A549 (cell line): ENCODE results near the gene RABGEF1. TPM values are rescaled to one million over a fixed set of nuclear protein-coding genes. Genes with fewer than 3 reads are reported as not detected.
A peak's percentile ranks its signal among the peaks of the same experiment; 100 is the strongest.
"Not testable (repeated sequence)": the region's sequence is repeated elsewhere in the genome, so short reads cannot be mapped to it uniquely, and the experiment has no call there.

Experiments
- ATAC-seq, 2 experiments: fragments of 200-7000 bp in 1 of 2; fragments of >200 bp in 1 of 2; cut with Nextera tagmentation in 1 of 2; cut with Tn5 transposase in 1 of 2; 3 replicates each; pipeline versions ENCODE4 v1.8.0 to v1.9.1; 2018 to 2020; ENCODE audit warnings: mild to moderate bottlenecking in 1 of 2, moderate library complexity in 1 of 2
- CTCF ChIA-PET: fragments of 300-600 bp; sonication (Branson Sonifier 250); formaldehyde crosslinking; extraction: SDS; loops from one replicate; lab custom pipeline; 2021; ENCODE audit warnings: antibody characterized with exemption, inconsistent platforms; lab: Yijun Ruan, JAX
- POLR2A ChIA-PET: fragments of 350-600 bp; formaldehyde crosslinking; extraction: SDS; loops from one replicate; lab custom pipeline; 2021; ENCODE audit warnings: antibody characterized with exemption, inconsistent platforms; lab: Yijun Ruan, JAX
- DNase-seq, 2 experiments: peaks; one replicate each; pipeline versions ENCODE4 v3.0.0 to v3.0.0-alpha.2; 2011 to 2016; ENCODE audit warnings: low read depth in 1 of 2, low spot score in 1 of 2
- FAIRE-seq: peaks from 2 replicates; lab custom pipeline; 2011; peaks lifted over from hg19 to GRCh38; lab: Jason Lieb, UNC
- H3K27ac ChIP-seq, 2 experiments: fragments of >200 bp; sonication (Bioruptor Twin); formaldehyde crosslinking; 3 replicates each; pipeline ENCODE4 v1.5.1; 2016 to 2017
- H3K4me1 ChIP-seq: fragments of >200 bp; sonication (Bioruptor Twin); formaldehyde crosslinking; 3 replicates; pipeline ENCODE4 v1.6.1; 2016
- H3K4me2 ChIP-seq: fragments of >200 bp; sonication (Bioruptor Twin); formaldehyde crosslinking; 3 replicates; pipeline ENCODE4 v1.6.1; 2016
- H3K4me3 ChIP-seq: fragments of >200 bp; sonication (Bioruptor Twin); formaldehyde crosslinking; 3 replicates; pipeline ENCODE4 v1.5.1; 2016
- H3K9me3 ChIP-seq: fragments of >200 bp; sonication (Bioruptor Twin); formaldehyde crosslinking; 3 replicates; pipeline ENCODE4 v1.6.1; 2016
- CEBPB ChIP-seq, 2 experiments: fragments of >200 bp in 1 of 2; sonication (Bioruptor Twin) in 1 of 2; formaldehyde crosslinking in 1 of 2; IDR thresholded peaks; 2 replicates each; pipeline ENCODE4 v1.6.1; 2012 to 2016
- CHD4 ChIP-seq: fragments of 200-600 bp; sonication (generic); IDR thresholded peaks from 2 replicates; pipeline ENCODE4 v1.6.1; 2016; ENCODE audit warnings: antibody characterized with exemption, mild to moderate bottlenecking, borderline replicate concordance
- EHF ChIP-seq: fragments of 250-450 bp; sonication (Bioruptor Pico); IDR thresholded peaks from 2 replicates; pipeline ENCODE4 v1.5.0; 2020; ENCODE audit warnings: mild to moderate bottlenecking
- EP300 ChIP-seq, 2 experiments: fragments of >200 bp; sonication (Bioruptor Twin); formaldehyde crosslinking; IDR thresholded peaks; 2 replicates in 1 of 2; 3 replicates in 1 of 2; pipeline ENCODE4 v1.6.1; 2016 to 2017
- HEYL ChIP-seq: fragments of 250-450 bp; sonication (Bioruptor Pico); IDR thresholded peaks from 2 replicates; pipeline ENCODE4 v1.8.0; 2021; ENCODE audit warnings: mild to moderate bottlenecking, moderate library complexity
- HOXA7 ChIP-seq: fragments of 250-450 bp; sonication (Bioruptor Pico); IDR thresholded peaks from 2 replicates; pipeline ENCODE4 v1.5.0; 2020; ENCODE audit warnings: mild to moderate bottlenecking, moderate library complexity
- MAX ChIP-seq: IDR thresholded peaks from 2 replicates; pipeline ENCODE4 v1.6.1; 2012
- PBX3 ChIP-seq: IDR thresholded peaks from 2 replicates; pipeline ENCODE4 v1.6.1; 2012
- POLR2A ChIP-seq: IDR thresholded peaks from 2 replicates; pipeline ENCODE4 v1.6.1; 2012; ENCODE audit warnings: mild to moderate bottlenecking, low read length
- POLR2AphosphoS2 ChIP-seq: conservative IDR thresholded peaks from 2 replicates; pipeline ENCODE4 v1.6.1; 2012; ENCODE audit warnings: low read length, improper control_type of control experiment, inconsistent platforms
- RCOR1 ChIP-seq: fragments of 150-350 bp; IDR thresholded peaks from 2 replicates; pipeline ENCODE4 v1.6.1; 2014; ENCODE audit warnings: antibody characterized with exemption, low read length, low read depth
- ZC3H11A ChIP-seq: fragments of 450-650 bp; IDR thresholded peaks from 2 replicates; pipeline ENCODE4 v1.6.1; 2014; ENCODE audit warnings: antibody characterized with exemption, mild to moderate bottlenecking
- whole genome bisulfite sequencing: methylation state at CpG from one replicate; pipeline ENCODE4 v1.1.6; 2017; ENCODE audit errors: missing lambda C conversion rate; 5-methylcytosine and 5-hydroxymethylcytosine counted together
- polyA plus RNA-seq, 4 experiments: library from polyadenylated mRNA; depleted of rRNA in 3 of 4; stranded (reverse); fragments of >200 nt; fragmentation: RNase III in 1 of 4; extraction: RNeasy Plus Mini Kit Qiagen cat#74134 plus additional on column Dnase treatment in 1 of 4; gene quantifications; 2 replicates in 3 of 4; 3 replicates in 1 of 4; pipeline ENCODE4 v1.2.3, GENCODE V29; 2011 to 2017
- TF ChIP-seq, protein P1 (sequence below): IDR thresholded peaks from 2 replicates; pipeline ENCODE4 v1.6.1; 2012; ENCODE audit warnings: low read depth, borderline replicate concordance

RABGEF1 gene
- polyA plus RNA-seq, 2 of the 4 experiments (the other 2 are of a cell fraction) = 16.2 to 22.6 TPM

DNA sequence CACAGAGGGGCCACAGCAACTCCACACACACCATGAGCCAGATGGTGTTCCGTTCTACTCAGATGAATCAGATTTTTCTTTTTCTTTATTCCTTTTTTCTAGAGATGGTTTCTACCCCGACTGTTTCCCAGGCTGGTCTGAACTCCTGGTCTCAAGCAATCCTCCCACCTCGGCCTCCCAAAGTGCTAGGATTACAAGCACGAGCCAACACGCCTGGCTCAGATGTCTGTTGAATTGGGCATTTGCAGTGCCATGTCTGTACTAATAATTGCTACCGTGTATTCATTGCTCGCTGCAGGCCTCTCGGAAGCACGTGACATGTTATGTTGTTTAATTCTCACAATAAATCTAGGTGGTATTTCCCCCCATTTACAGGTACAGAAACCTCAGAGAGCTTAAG lies 67.2 kb downstream of the RABGEF1 start:
- Histone ChIP-seq H3K4me1 (no peaks in the 10 kb centered on the region), H3K4me2 (no peak overlapping the region), H3K4me3 (no peak overlapping the region), H3K27ac (no peak overlapping the region)
- DNase-seq = no peak
- POLR2A ChIA-PET = no interaction called here
- CTCF ChIA-PET = interaction anchor here (0.7 kb wide), 1 partner anchor 127 kb away, joined by 3 read pairs; no protein-coding TSS in a partner anchor
- no peak for ATAC-seq
- TF ChIP-seq HEYL (CRISPR knock-in tag) = no peak
- no peak for TF ChIP-seq POLR2AphosphoS2
- no peak for TF ChIP-seq CEBPB (IDR thresholded peaks at IDR 0.05)
- TF ChIP-seq EHF (CRISPR knock-in tag) = no peak
- no peak for TF ChIP-seq EP300 (IDR thresholded peaks at IDR 0.05)
- TF ChIP-seq RCOR1 = no peak
- no peak for TF ChIP-seq PBX3
- no peak for TF ChIP-seq MAX
- TF ChIP-seq, all 56 proteins: peak for 0
- FAIRE-seq = no peak
- H3K9me3 ChIP-seq = no peaks in the 10 kb centered on the region
- WGBS = 95% methylated on average over 9 of the region's 9 CpGs

GRCh38 chr7:66810716-66811115 lies 70.2 kb downstream of the RABGEF1 start:
- Histone ChIP-seq H3K4me2 (no peak overlapping the region), H3K27ac (no peak overlapping the region), H3K4me1 (no peaks in the 10 kb centered on the region), H3K4me3 (no peak overlapping the region), H3K9me3 (no peaks in the 10 kb centered on the region)
- WGBS = 91% methylated on average over 5 of the region's 5 CpGs
- POLR2A ChIA-PET = no interaction called here
- CTCF ChIA-PET = interaction anchor here (0.8 kb wide), 1 partner anchor 24 kb away, joined by 4 read pairs; no protein-coding TSS in a partner anchor
- FAIRE-seq = no peak
- TF ChIP-seq HOXA7 (CRISPR knock-in tag) (no peak), POLR2A (no peak), CHD4 (no peak)
- no peak for ATAC-seq
- DNase-seq = no peak

GRCh38 chr7:66815186-66815875 lies 74.8 kb downstream of the RABGEF1 start:
- H3K9me3 ChIP-seq, POLR2A ChIA-PET, FAIRE-seq, H3K4me2 ChIP-seq, DNase-seq, H3K4me1 ChIP-seq, ATAC-seq, H3K4me3 ChIP-seq, H3K27ac ChIP-seq: not testable (repeated sequence)
- WGBS = 93% methylated on average over 14 of the region's 15 CpGs
- CTCF ChIA-PET = interaction anchor here (0.6 kb wide), 1 partner anchor 85 kb away, joined by 4 read pairs; no protein-coding TSS in a partner anchor

- Histone ChIP-seq H3K4me2 (no peak overlapping the region), H3K4me3 (no peak overlapping the region), H3K27ac (no peak overlapping the region), H3K9me3 (no peaks in the 10 kb centered on the region), H3K4me1 (no peaks in the 10 kb centered on the region)
- WGBS = 95% methylated on average over 6 of the region's 7 CpGs
- TF ChIP-seq, protein P1, sequence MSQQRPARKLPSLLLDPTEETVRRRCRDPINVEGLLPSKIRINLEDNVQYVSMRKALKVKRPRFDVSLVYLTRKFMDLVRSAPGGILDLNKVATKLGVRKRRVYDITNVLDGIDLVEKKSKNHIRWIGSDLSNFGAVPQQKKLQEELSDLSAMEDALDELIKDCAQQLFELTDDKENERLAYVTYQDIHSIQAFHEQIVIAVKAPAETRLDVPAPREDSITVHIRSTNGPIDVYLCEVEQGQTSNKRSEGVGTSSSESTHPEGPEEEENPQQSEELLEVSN = no peak
- ATAC-seq (peak; percentile 11 to 16; a peak in 2 of 6 replicates), FAIRE-seq (no peak), DNase-seq (no peak)
- CTCF ChIA-PET = interaction anchor here (1.4 kb wide), 1 partner anchor 15 kb away, joined by 3 read pairs; no protein-coding TSS in a partner anchor
- POLR2A ChIA-PET = no interaction called here
Observed at GRCh38 chr7:66815951-66816350, 75.4 kb downstream of the RABGEF1 start.

- H3K9me3 ChIP-seq, H3K4me3 ChIP-seq, H3K4me1 ChIP-seq, DNase-seq, H3K4me2 ChIP-seq, FAIRE-seq, H3K27ac ChIP-seq: not testable (repeated sequence)
- ChIA-PET POLR2A (interaction anchor here (1.0 kb wide), 1 partner anchor 28 kb away, joined by 4 read pairs; no protein-coding TSS in a partner anchor), CTCF (interaction anchor here (0.7 to 1.4 kb wide), 2 partner anchors 15 to 27 kb away, joined by 3 read pairs; no protein-coding TSS in a partner anchor)
- WGBS = 84% methylated on average over 7 of the region's 7 CpGs
- ATAC-seq = 0 out of 6 replicates have a peak, but pooled peaks of 1 of the 2 experiments have one; percentile 33
- TF ChIP-seq ZC3H11A = peak; percentile 59
Observed at GRCh38 chr7:66816658-66817057, 76.1 kb downstream of the RABGEF1 start.

- H3K4me1 ChIP-seq, H3K4me3 ChIP-seq, DNase-seq, H3K4me2 ChIP-seq, FAIRE-seq, H3K27ac ChIP-seq, H3K9me3 ChIP-seq: not testable (repeated sequence)
- ATAC-seq = peak; percentile 32 to 45
- 83% methylated on average over 6 of the region's 8 CpGs for WGBS
- POLR2A ChIA-PET = interaction anchor here (1.0 kb wide), 1 partner anchor 27 kb away, joined by 4 read pairs; no protein-coding TSS in a partner anchor
- CTCF ChIA-PET = interaction anchor here (0.7 to 1.4 kb wide), 2 partner anchors 16 to 27 kb away, joined by 3 read pairs; no protein-coding TSS in a partner anchor
Observed at GRCh38 chr7:66817208-66817795, 76.8 kb downstream of the RABGEF1 start.

DNA sequence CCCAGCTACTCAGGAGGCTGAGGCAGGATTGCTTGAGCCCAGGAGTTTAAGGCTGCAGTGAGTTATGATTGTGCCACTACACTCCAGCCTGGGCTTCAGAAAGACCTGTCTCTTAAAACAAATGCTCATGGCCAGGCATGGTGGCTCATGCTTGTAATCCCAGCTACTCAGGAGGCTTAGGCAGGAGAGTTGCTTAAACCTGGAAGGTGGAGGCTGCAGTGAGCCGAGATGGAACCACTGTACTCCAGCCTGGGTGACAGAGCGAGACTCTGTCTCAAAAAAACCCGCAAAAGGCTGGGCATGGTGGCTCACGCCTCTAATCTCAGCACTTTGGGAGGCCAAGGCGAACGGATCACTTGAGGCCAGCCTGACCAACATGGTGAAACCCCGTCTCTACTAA lies 77.4 kb downstream of the RABGEF1 start:
- H3K4me3 ChIP-seq, CTCF ChIA-PET, DNase-seq, H3K9me3 ChIP-seq, H3K27ac ChIP-seq, FAIRE-seq, H3K4me2 ChIP-seq, H3K4me1 ChIP-seq: not testable (repeated sequence)
- WGBS = 82% methylated on average over 7 of the region's 7 CpGs
- POLR2A ChIA-PET = interaction anchor here (0.6 kb wide), 1 partner anchor 72 kb away, joined by 3 read pairs; no protein-coding TSS in a partner anchor
- ATAC-seq = peak in 1 of 2 experiments; percentile 34; a peak in 3 of 6 replicates
